ENCODE data around the gene KBTBD3.

DNA sequence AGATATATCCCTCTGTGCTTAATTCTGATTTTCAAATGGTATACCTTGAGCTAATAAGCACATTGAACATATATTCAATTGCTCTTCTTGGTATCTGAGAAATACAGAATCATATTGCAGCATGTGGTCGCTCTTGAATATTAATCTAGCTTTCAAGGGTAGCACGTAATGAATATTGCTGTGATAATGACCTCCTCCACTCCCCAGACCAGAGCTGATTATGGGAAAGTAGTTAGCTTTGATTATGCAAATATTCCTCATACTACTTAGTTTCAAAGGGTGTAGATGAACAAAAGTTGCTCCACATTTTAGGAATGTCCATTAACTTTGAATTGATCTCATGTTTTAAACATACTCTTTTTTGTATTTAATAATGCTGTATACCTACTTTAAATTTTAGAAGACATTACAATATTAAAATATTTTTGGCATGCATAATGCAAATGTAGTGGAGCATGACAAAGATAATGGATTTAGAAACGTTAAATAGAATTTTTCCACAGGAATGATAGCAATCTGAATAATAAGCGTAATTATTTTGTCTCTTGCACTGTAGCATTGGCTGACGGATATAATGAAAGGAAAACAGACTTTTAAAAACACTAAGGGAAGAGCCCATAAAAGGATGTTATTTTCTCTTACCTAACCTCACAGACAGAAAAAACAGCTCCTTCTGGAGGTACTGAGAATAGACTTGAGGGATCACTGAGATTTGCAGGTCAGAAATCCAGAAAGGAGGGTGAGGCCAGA lies 27.2 kb downstream of the KBTBD3 start:
- TF ChIP-seq CTCF (conservative IDR thresholded peaks at IDR 0.05) (no peak), ZFX (IDR thresholded peaks at IDR 0.05) (no peak)
